Dendritic cell treated with granulocyte-macrophage colony-stimulating factor and Interleukin-4, amounts not matched to agents 40 ng/mL and 50 ng/mL, for 4 days (primary cell): Measurements from ENCODE around the gene WNK1.

Experiments
- H3K27ac Mint-ChIP-seq: one replicate; pipeline ENCODE4 v1.8.0; 2022; ENCODE audit warnings: mild to moderate bottlenecking, mixed read lengths
- H3K27me3 Mint-ChIP-seq: one replicate; pipeline ENCODE4 v1.8.0; 2022; ENCODE audit warnings: mild to moderate bottlenecking, mixed read lengths
- H3K36me3 Mint-ChIP-seq: one replicate; pipeline ENCODE4 v1.8.0; 2022; ENCODE audit warnings: low read depth, mixed read lengths
- H3K4me1 Mint-ChIP-seq: one replicate; pipeline ENCODE4 v1.8.0; 2022; ENCODE audit warnings: low read depth, mixed read lengths
- H3K4me3 Mint-ChIP-seq: one replicate; pipeline ENCODE4 v1.8.0; 2022; ENCODE audit warnings: mild to moderate bottlenecking, moderate library complexity, mixed read lengths
- H3K9me3 Mint-ChIP-seq: one replicate; pipeline ENCODE4 v1.8.0; 2022; ENCODE audit warnings: mixed read lengths
- intact Hi-C: fragments of 100-400 bp; cut with micrococcal nuclease; formaldehyde crosslinking; loops from one replicate; pipeline ENCODE4 v1.15.0; 2022

The WNK1 gene

GRCh38 chr12:727321-727720 is 25.1 kb upstream of the WNK1 start:
- intact Hi-C loops = loop anchor here (10.0 kb wide), 1 partner anchor 63 kb away; the partner anchor contains the start of gene NINJ2
- H3K4me3 Mint-ChIP-seq = no peak overlapping the region
- H3K27me3 Mint-ChIP-seq = no peaks in the 10 kb centered on the region
- no peaks in the 10 kb centered on the region for H3K36me3 Mint-ChIP-seq
- no peak overlapping the region for H3K27ac Mint-ChIP-seq
- peaks cover 10% of the 10 kb centered on the region for H3K9me3 Mint-ChIP-seq
- H3K4me1 Mint-ChIP-seq = peaks cover 26% of the 10 kb centered on the region

GRCh38 chr12:728781-729180 is 23.6 kb upstream of the WNK1 start:
- intact Hi-C loops = loop anchor here (10.0 kb wide), 1 partner anchor 64 kb away; the partner anchor contains the start of gene NINJ2
- peaks cover 20% of the 10 kb centered on the region for H3K4me1 Mint-ChIP-seq
- no peak overlapping the region for H3K4me3 Mint-ChIP-seq

GRCh38 chr12:729221-729620 is 23.2 kb upstream of the WNK1 start:
- Mint-ChIP-seq H3K9me3 (peaks cover 10% of the 10 kb centered on the region), H3K4me1 (peaks cover 16% of the 10 kb centered on the region), H3K36me3 (no peaks in the 10 kb centered on the region), H3K27me3 (no peaks in the 10 kb centered on the region), H3K27ac (no peak overlapping the region), H3K4me3 (no peak overlapping the region)
- intact Hi-C loops = loop anchor here (10.0 kb wide), 1 partner anchor 64 kb away; the partner anchor contains the start of gene NINJ2

More at GRCh38 chr12:728781-729180, 23.6 kb upstream of the WNK1 start:
- H3K36me3 Mint-ChIP-seq = no peaks in the 10 kb centered on the region
- H3K27me3 Mint-ChIP-seq = no peaks in the 10 kb centered on the region
- no peak overlapping the region for H3K27ac Mint-ChIP-seq
- peaks cover 10% of the 10 kb centered on the region for H3K9me3 Mint-ChIP-seq

DNA sequence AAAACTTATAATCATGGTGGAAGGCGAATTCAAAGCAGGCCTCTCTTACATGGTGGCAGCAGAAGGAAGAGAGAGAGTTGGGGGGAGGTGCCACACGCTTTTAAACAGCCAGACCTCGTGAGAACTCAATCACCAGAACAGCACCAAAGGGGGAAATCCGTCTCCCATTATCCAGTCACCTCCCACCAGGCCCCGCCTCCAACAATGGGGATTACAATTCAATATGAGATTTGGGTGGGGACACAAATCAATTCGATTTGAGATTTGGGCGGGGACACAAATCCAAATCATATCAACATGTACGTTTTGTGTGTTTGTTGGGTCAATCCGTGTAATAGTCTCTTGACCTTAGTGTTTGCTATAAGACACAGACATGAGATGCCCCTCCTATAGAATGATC is 21.8 kb upstream of the WNK1 start:
- H3K27ac Mint-ChIP-seq = no peak overlapping the region
- intact Hi-C loops = no loop called here
- H3K9me3 Mint-ChIP-seq = peaks cover 10% of the 10 kb centered on the region
- no peak overlapping the region for H3K4me3 Mint-ChIP-seq
- H3K4me1 Mint-ChIP-seq = peaks cover 11% of the 10 kb centered on the region
- H3K27me3 Mint-ChIP-seq = no peaks in the 10 kb centered on the region
- no peaks in the 10 kb centered on the region for H3K36me3 Mint-ChIP-seq

DNA sequence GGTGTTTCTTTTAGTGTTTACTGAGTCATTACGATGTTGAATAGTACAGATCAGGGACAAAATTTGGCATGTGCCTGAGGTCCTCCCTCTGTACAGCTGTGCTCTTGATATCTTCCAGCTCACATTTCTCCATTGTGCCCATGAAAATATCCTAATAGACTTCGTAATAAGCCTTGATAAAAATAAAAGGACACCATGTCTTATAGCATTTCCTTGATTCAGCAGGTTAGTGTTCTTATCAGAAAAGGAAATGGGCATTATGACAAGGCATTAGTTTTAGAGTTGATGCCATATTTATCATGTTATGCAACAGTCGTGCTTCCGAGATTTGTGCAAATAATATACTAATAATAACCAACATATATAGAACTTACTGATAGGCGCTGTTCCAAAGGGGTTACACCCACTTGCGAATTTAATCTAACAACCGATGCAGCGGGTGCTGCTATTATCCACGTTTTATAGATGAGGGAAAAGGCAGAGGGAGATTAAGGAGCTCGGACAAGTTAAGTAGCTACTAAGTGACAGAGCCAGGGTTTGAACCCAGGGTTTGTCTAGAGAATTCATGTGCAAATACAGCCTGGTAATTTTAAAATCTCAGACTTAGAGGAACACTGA is 15.1 kb upstream of the WNK1 start:
- Mint-ChIP-seq H3K27ac (no peak overlapping the region), H3K9me3 (no peaks in the 10 kb centered on the region), H3K27me3 (no peaks in the 10 kb centered on the region), H3K36me3 (no peaks in the 10 kb centered on the region), H3K4me1 (no peaks in the 10 kb centered on the region), H3K4me3 (no peak overlapping the region)
- intact Hi-C loops = no loop called here

DNA sequence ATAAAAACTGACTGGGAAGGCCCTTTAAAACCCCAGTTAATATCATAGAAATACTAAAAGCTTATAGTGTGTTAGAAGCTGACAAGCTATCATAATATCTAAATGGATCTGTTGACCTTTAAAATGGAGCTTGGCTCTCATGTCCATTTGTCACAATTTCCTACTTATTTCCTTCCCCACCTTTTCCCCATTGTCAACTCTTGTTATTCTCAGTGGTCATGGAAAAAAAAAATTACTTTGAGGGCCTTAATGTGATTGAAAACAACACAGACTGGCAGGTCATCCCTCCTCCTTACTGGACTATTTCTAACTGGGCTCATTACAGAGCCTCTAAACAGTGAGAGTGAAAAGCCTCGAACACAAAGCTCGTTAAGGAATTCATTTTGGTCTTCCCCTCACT is 13.7 kb upstream of the WNK1 start:
- H3K4me1 Mint-ChIP-seq = peaks cover 5% of the 10 kb centered on the region
- no peak overlapping the region for H3K27ac Mint-ChIP-seq
- no peaks in the 10 kb centered on the region for H3K36me3 Mint-ChIP-seq
- H3K27me3 Mint-ChIP-seq = no peaks in the 10 kb centered on the region
- intact Hi-C loops = no loop called here
- H3K9me3 Mint-ChIP-seq = no peaks in the 10 kb centered on the region
- H3K4me3 Mint-ChIP-seq = no peak overlapping the region

- peaks cover 10% of the 10 kb centered on the region for H3K4me1 Mint-ChIP-seq
- H3K9me3 Mint-ChIP-seq = no peaks in the 10 kb centered on the region
- no peaks in the 10 kb centered on the region for H3K36me3 Mint-ChIP-seq
- no peak overlapping the region for H3K4me3 Mint-ChIP-seq
- no peak overlapping the region for H3K27ac Mint-ChIP-seq
- H3K27me3 Mint-ChIP-seq = no peaks in the 10 kb centered on the region
- intact Hi-C loops = no loop called here
Measured at GRCh38 chr12:739349-739748, 13.0 kb upstream of the WNK1 start.

- H3K27ac Mint-ChIP-seq = no peak overlapping the region
Measured at GRCh38 chr12:740921-741320, 11.5 kb upstream of the WNK1 start.

DNA sequence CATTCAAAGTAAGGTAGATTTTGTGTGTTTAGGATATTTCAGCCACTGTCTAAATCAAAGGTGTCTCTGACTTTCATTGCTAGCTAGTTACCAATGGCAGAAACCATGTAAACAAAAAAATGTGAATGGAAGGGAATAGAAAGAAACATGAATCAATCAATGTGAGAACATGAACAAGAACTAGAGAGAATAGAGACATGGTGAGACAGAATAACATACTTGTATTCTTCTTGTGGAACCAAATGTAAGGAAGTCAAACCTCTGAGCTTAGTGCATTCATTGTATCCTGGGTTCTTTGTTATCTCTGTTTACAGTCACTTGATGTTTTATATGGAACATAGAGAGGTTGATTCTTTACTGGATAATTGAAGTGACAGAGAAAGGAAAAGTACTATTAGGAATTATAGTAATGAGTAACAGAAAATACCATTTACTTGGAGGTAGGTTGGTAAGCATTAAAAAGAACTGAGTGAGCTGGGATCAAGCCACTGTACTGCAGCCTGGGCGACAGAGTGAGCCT is 2.6 kb upstream of the WNK1 start:
- H3K4me3 Mint-ChIP-seq = no peak overlapping the region
- H3K36me3 Mint-ChIP-seq = peaks cover 17% of the 10 kb centered on the region
- H3K27me3 Mint-ChIP-seq = no peaks in the 10 kb centered on the region
- H3K27ac Mint-ChIP-seq = no peak overlapping the region
- H3K9me3 Mint-ChIP-seq = no peaks in the 10 kb centered on the region
- H3K4me1 Mint-ChIP-seq = peaks cover 8% of the 10 kb centered on the region
- intact Hi-C loops = loop anchor here (2.0 to 5.0 kb wide), 4 partner anchors 62 to 173 kb away; no protein-coding TSS in a partner anchor

More at GRCh38 chr12:740921-741320, 11.5 kb upstream of the WNK1 start:
- intact Hi-C loops = no loop called here
- H3K27me3 Mint-ChIP-seq = no peaks in the 10 kb centered on the region
- H3K9me3 Mint-ChIP-seq = no peaks in the 10 kb centered on the region
- peaks cover 10% of the 10 kb centered on the region for H3K4me1 Mint-ChIP-seq
- no peak overlapping the region for H3K4me3 Mint-ChIP-seq
- no peaks in the 10 kb centered on the region for H3K36me3 Mint-ChIP-seq

GRCh38 chr12:750366-751191 is 1.8 kb upstream of the WNK1 start:
- no peak overlapping the region for H3K27ac Mint-ChIP-seq
- H3K36me3 Mint-ChIP-seq = peaks cover 19% of the 10 kb centered on the region

DNA sequence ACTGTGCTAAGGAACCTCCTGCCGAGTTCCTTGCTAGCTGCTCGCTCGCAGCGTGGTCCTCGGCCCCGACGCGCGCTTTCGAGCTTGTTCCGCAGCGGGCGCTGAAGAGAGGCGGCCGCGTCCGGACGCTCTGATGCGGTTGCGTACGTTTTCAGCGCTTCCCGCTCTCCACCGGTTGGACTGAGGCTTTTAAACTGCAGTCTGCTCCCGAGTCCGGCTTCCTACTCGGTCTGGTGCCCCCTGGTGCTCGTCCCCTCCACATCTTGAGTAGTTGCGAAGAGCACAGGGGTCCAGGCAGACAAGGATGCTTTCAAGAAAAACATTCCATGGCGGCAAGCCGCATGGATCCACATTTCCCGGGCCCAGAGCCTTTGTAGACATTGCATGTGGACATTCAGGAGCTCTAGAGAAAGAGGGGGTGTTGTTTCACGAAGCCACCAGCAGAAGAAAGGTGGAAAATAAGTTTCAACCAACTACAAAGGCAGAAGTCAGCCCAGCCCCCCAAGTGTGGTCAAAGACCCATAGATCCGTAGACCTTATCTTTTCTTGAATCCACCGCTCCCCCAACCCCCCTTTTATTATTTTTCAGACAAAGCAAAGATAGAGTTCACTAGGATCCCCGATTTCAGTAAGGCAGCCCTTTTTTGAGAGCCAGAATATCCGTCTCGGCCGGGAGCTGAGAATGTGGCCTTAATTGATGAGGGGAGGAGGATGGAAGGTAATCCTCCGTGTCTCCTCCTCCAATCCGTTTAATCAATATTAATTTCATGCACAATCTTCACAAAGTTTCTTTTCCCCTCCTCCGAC is 984 bp upstream of the WNK1 start:
- Mint-ChIP-seq H3K9me3 (no peaks in the 10 kb centered on the region), H3K27ac (no peak overlapping the region), H3K4me3 (no peak overlapping the region), H3K4me1 (peaks cover 17% of the 10 kb centered on the region), H3K27me3 (no peaks in the 10 kb centered on the region), H3K36me3 (peaks cover 19% of the 10 kb centered on the region)
- intact Hi-C loops = loop anchor here (1.0 to 5.0 kb wide), 5 partner anchors 61 to 182 kb away; no protein-coding TSS in a partner anchor

More at GRCh38 chr12:750366-751191, 1.8 kb upstream of the WNK1 start:
- Mint-ChIP-seq H3K4me3 (no peak overlapping the region), H3K4me1 (peaks cover 9% of the 10 kb centered on the region), H3K27me3 (no peaks in the 10 kb centered on the region), H3K9me3 (no peaks in the 10 kb centered on the region)
- intact Hi-C loops = loop anchor here (1.0 to 5.0 kb wide), 5 partner anchors 62 to 181 kb away; no protein-coding TSS in a partner anchor

GRCh38 chr12:752695-753610 is 574 bp downstream of the WNK1 start:
- intact Hi-C loops = loop anchor here (5.0 kb wide), 2 partner anchors 59 to 111 kb away; no protein-coding TSS in a partner anchor
- H3K4me1 Mint-ChIP-seq = peaks cover 31% of the 10 kb centered on the region
- H3K9me3 Mint-ChIP-seq = no peaks in the 10 kb centered on the region
- H3K36me3 Mint-ChIP-seq = peaks cover 24% of the 10 kb centered on the region
- H3K4me3 Mint-ChIP-seq = no peak overlapping the region
- H3K27ac Mint-ChIP-seq = no peak overlapping the region
- H3K27me3 Mint-ChIP-seq = no peaks in the 10 kb centered on the region
